Mesendoderm (in vitro differentiated cells): ENCODE data around the gene DEAF1.
A peak's percentile ranks its signal among the peaks of the same experiment; 100 is the strongest.

Experiments
- DNase-seq: peaks from one replicate; pipeline ENCODE4 v3.0.0; 2013
- H2AK5ac ChIP-seq: 2 replicates; pipeline ENCODE4 v1.6.1; 2013; ENCODE audit warnings: low read length, inconsistent platforms
- H2BK120ac ChIP-seq: 2 replicates; pipeline ENCODE4 v1.6.1; 2013; ENCODE audit warnings: low read depth, mild to moderate bottlenecking, low read length, moderate library complexity, mixed read lengths
- H2BK15ac ChIP-seq: replicated peaks from 2 replicates; pipeline ENCODE4 v1.6.1; 2013; ENCODE audit warnings: low read depth, mild to moderate bottlenecking, moderate library complexity
- H2BK5ac ChIP-seq: 2 replicates; pipeline ENCODE4 v1.6.1; 2013; ENCODE audit warnings: low read length, inconsistent platforms
- H3K18ac ChIP-seq: 2 replicates; pipeline ENCODE4 v1.6.1; 2013; ENCODE audit warnings: mild to moderate bottlenecking, low read length, mixed read lengths
- H3K23ac ChIP-seq: one replicate; pipeline ENCODE4 v1.6.1; 2013; ENCODE audit warnings: low read length
- H3K27ac ChIP-seq: 2 replicates; pipeline ENCODE4 v1.5.1; 2013; ENCODE audit warnings: low read depth, mild to moderate bottlenecking, inconsistent platforms, low read length, moderate library complexity
- H3K27me3 ChIP-seq: 2 replicates; pipeline ENCODE4 v1.6.1; 2013; ENCODE audit warnings: low read length, control low read depth, mild to moderate bottlenecking, inconsistent platforms; ENCODE audit not compliant: insufficient read depth, poor library complexity
- H3K36me3 ChIP-seq: 2 replicates; pipeline ENCODE4 v1.6.1; 2013; ENCODE audit warnings: low read length, inconsistent platforms; ENCODE audit not compliant: control insufficient read depth, insufficient read depth
- H3K4ac ChIP-seq: one replicate; pipeline ENCODE4 v1.6.1; 2013; ENCODE audit warnings: low read depth, mild to moderate bottlenecking, low read length, moderate library complexity
- H3K4me1 ChIP-seq: 2 replicates; pipeline ENCODE4 v1.6.1; 2013; ENCODE audit warnings: low read depth, low read length, inconsistent platforms; ENCODE audit not compliant: control insufficient read depth
- H3K4me2 ChIP-seq: 2 replicates; pipeline ENCODE4 v1.6.1; 2013; ENCODE audit warnings: low read length
- H3K4me3 ChIP-seq: 2 replicates; pipeline ENCODE4 v1.5.1; 2013; ENCODE audit warnings: mild to moderate bottlenecking, low read length
- H3K56ac ChIP-seq: one replicate; pipeline ENCODE4 v1.6.1; 2013; ENCODE audit warnings: low read length
- H3K79me1 ChIP-seq: 2 replicates; pipeline ENCODE4 v1.6.1; 2013; ENCODE audit warnings: low read length, inconsistent platforms
- H3K79me2 ChIP-seq: 2 replicates; pipeline ENCODE4 v1.6.1; 2013; ENCODE audit warnings: mild to moderate bottlenecking, low read length; ENCODE audit not compliant: control insufficient read depth, insufficient read depth
- H3K9ac ChIP-seq: 2 replicates; pipeline ENCODE4 v1.6.1; 2013; ENCODE audit warnings: low read length, inconsistent platforms
- H4K5ac ChIP-seq: one replicate; pipeline ENCODE4 v1.6.1; 2013; ENCODE audit warnings: low read length
- H4K8ac ChIP-seq: one replicate; pipeline ENCODE4 v1.6.1; 2013; ENCODE audit warnings: low read depth, mild to moderate bottlenecking, control low read depth, low read length, moderate library complexity
- WGBS: extraction: QIAGEN DNeasy Blood & Tissue Kit; methylation state at CpG from one replicate; pipeline ENCODE4 v1.1.7; 2013; ENCODE audit warnings: low lambda C conversion rate, missing lambda C conversion rate; ENCODE audit not compliant: insufficient coverage; ENCODE audit errors: extremely low coverage; 5-methylcytosine and 5-hydroxymethylcytosine counted together

Gene DEAF1

GRCh38 chr11:720017-720641, 25.1 kb upstream of the DEAF1 start:
- no peak overlapping the region for H2AK5ac ChIP-seq
- no CpG with 5 or more reads among the region's 35 CpGs for WGBS

DNA sequence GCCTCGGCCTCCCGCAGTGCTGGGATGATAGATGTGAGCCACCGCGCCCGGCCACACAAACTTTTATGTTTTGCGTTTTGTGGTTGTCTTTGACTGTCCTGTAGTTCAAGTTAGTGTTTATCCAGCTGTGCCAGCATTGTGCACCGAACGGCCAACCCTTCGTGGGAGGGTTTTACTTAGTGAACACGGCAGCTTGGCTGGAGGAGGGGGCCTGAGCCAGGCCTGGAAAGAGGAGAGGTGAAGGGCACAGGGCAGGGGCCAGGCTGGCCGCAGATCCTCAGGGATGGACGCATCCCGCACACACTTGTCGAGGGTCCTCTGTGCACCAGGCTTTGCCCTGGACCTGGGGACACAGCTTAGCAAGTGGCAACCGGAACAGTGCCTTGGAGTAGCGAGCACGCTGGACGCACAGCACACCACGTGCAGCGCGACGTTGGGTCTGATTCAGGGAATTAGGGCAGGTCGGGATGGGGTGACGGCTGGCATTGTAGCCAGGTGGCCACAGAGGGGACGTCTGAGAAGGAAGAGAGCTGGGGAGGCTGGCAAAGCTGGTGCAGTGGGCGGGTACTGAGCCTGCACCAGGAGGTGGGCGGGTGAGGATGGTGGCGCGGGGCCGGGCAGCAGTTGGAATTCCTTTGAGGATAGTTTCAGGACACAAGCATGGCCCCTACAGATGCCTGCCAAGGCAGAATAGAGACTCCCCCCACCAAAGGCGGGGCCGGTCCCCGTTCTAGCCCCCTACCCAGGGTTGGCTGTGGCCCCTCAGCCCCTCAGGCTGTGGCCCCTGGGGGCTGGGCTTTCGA, 24.4 kb upstream of the DEAF1 start:
- H3K79me1 ChIP-seq: no peaks in the 10 kb centered on the region
- H2BK5ac ChIP-seq: no peak overlapping the region
- H3K23ac ChIP-seq: no peak overlapping the region
- no peak overlapping the region for H3K4ac ChIP-seq
- H3K4me2 ChIP-seq: no peak overlapping the region
- no peak overlapping the region for H2AK5ac ChIP-seq
- no peak overlapping the region for H3K27ac ChIP-seq
- H4K8ac ChIP-seq: no peak overlapping the region
- no peak overlapping the region for H3K4me3 ChIP-seq
- H3K18ac ChIP-seq: no peak overlapping the region
- DNase-seq: no peak
- H3K27me3 ChIP-seq: no peaks in the 10 kb centered on the region
- no peak overlapping the region for H4K5ac ChIP-seq
- no peak overlapping the region for H3K9ac ChIP-seq
- H2BK120ac ChIP-seq: no peak overlapping the region
- no peaks in the 10 kb centered on the region for H3K36me3 ChIP-seq
- no peak overlapping the region for H2BK15ac ChIP-seq
- WGBS: no CpG with 5 or more reads among the region's 34 CpGs
- peak overlapping the region; percentile 34 for H3K56ac ChIP-seq
- H3K4me1 ChIP-seq: no peaks in the 10 kb centered on the region
- no peaks in the 10 kb centered on the region for H3K79me2 ChIP-seq

More at GRCh38 chr11:720017-720641, 25.1 kb upstream of the DEAF1 start:
- H3K56ac ChIP-seq: peak overlapping the region; percentile 35
- peak overlapping the region; percentile 41 for H3K9ac ChIP-seq
- H3K4me1 ChIP-seq: no peaks in the 10 kb centered on the region
- H3K79me2 ChIP-seq: no peaks in the 10 kb centered on the region
- no peak for DNase-seq
- H3K36me3 ChIP-seq: no peaks in the 10 kb centered on the region
- no peak overlapping the region for H2BK15ac ChIP-seq
- no peaks in the 10 kb centered on the region for H3K27me3 ChIP-seq
- H3K79me1 ChIP-seq: no peaks in the 10 kb centered on the region
- H2BK5ac ChIP-seq: no peak overlapping the region
- no peak overlapping the region for H3K27ac ChIP-seq
- no peak overlapping the region for H3K23ac ChIP-seq
- H2BK120ac ChIP-seq: no peak overlapping the region
- no peak overlapping the region for H3K4me3 ChIP-seq
- H3K4ac ChIP-seq: no peak overlapping the region
- no peak overlapping the region for H4K5ac ChIP-seq
- peak overlapping the region; percentile 40 for H3K4me2 ChIP-seq
- H3K18ac ChIP-seq: no peak overlapping the region
- no peak overlapping the region for H4K8ac ChIP-seq

GRCh38 chr11:714436-714835, 19.4 kb upstream of the DEAF1 start:
- Histone ChIP-seq H3K9ac (no peak overlapping the region), H3K79me2 (no peaks in the 10 kb centered on the region), H3K27ac (no peak overlapping the region), H3K4me3 (no peak overlapping the region), H3K23ac (no peak overlapping the region), H3K56ac (no peak overlapping the region), H3K4me1 (no peaks in the 10 kb centered on the region), H2BK15ac (no peak overlapping the region), H4K5ac (no peak overlapping the region), H3K36me3 (no peaks in the 10 kb centered on the region), H3K27me3 (no peaks in the 10 kb centered on the region), H3K18ac (no peak overlapping the region), H3K4me2 (no peak overlapping the region), H4K8ac (no peak overlapping the region), H2BK5ac (no peak overlapping the region), H3K79me1 (no peaks in the 10 kb centered on the region), H2AK5ac (no peak overlapping the region), H2BK120ac (no peak overlapping the region), H3K4ac (no peak overlapping the region)
- WGBS: no CpG with 5 or more reads among the region's 6 CpGs
- DNase-seq: no peak

- Histone ChIP-seq H3K36me3 (no peaks in the 10 kb centered on the region), H2AK5ac (no peak overlapping the region), H4K8ac (no peak overlapping the region), H3K79me1 (no peaks in the 10 kb centered on the region), H3K27me3 (no peaks in the 10 kb centered on the region), H3K27ac (no peak overlapping the region), H3K4me1 (peaks cover 2% of the 10 kb centered on the region), H3K4me3 (no peak overlapping the region), H3K23ac (no peak overlapping the region), H3K56ac (no peak overlapping the region), H3K18ac (no peak overlapping the region), H4K5ac (no peak overlapping the region), H3K79me2 (no peaks in the 10 kb centered on the region), H2BK120ac (no peak overlapping the region), H2BK5ac (no peak overlapping the region), H3K4ac (no peak overlapping the region), H3K4me2 (no peak overlapping the region), H3K9ac (no peak overlapping the region), H2BK15ac (no peak overlapping the region)
- no CpG with 5 or more reads among the region's 27 CpGs for WGBS
- no peak for DNase-seq
Observed at GRCh38 chr11:709109-709997, 14.3 kb upstream of the DEAF1 start.

- no CpG with 5 or more reads among the region's 7 CpGs for WGBS
- H3K27me3 ChIP-seq: no peaks in the 10 kb centered on the region
Observed at GRCh38 chr11:708511-708910, 13.5 kb upstream of the DEAF1 start.

More at GRCh38 chr11:708511-708910, 13.5 kb upstream of the DEAF1 start:
- Histone ChIP-seq H3K36me3 (no peaks in the 10 kb centered on the region), H2BK5ac (no peak overlapping the region), H3K4me3 (no peak overlapping the region), H4K5ac (no peak overlapping the region), H3K79me2 (no peaks in the 10 kb centered on the region), H3K4ac (no peak overlapping the region), H4K8ac (no peak overlapping the region), H3K79me1 (no peaks in the 10 kb centered on the region), H3K23ac (no peak overlapping the region), H3K27ac (no peak overlapping the region), H3K56ac (no peak overlapping the region), H3K4me2 (no peak overlapping the region), H3K9ac (no peak overlapping the region), H2BK120ac (no peak overlapping the region), H3K18ac (no peak overlapping the region), H3K4me1 (peaks cover 2% of the 10 kb centered on the region), H2BK15ac (no peak overlapping the region), H2AK5ac (no peak overlapping the region)
- no peak for DNase-seq
